SU-DHL-6 (cell line): ENCODE data around the gene CNGA3.

Experiments
- CTCF ChIP-seq: fragments of 200-600 bp; sonication (generic); IDR thresholded peaks from one replicate; pipeline ENCODE4 v1.5.1; 2017; ENCODE audit warnings: antibody characterized with exemption, mild to moderate bottlenecking, low read length, moderate library complexity; ENCODE audit not compliant: insufficient read depth, poor library complexity, severe bottlenecking
- EZH2phosphoT487 ChIP-seq: fragments of 200-600 bp; sonication (generic), shearing (Covaris generic); conservative IDR thresholded peaks from 2 replicates; pipeline ENCODE4 v1.6.1; 2018; ENCODE audit warnings: mild to moderate bottlenecking, antibody characterized with exemption, low read length, moderate library complexity, mixed read lengths

- TF ChIP-seq EZH2phosphoT487 (no peak), CTCF (no peak)
Measured at GRCh38 chr2:98308068-98308467, 38.2 kb upstream of the CNGA3 start.
